Measurements from ENCODE around the gene RAB11FIP4.
A peak's percentile ranks its signal among the peaks of the same experiment; 100 is the strongest.

RAB11FIP4 gene

GRCh38 chr17:31552568-31552967 is 161.1 kb downstream of the RAB11FIP4 start:
- Histone ChIP-seq H3K36me3 (no peaks in the 10 kb centered on the region), H3K4me1 (ENCODE audit: control insufficient read depth in 1 of 2, insufficient read depth in 1 of 2, low read depth in 1 of 2, low read length in 1 of 2) (peaks cover 21% of the 10 kb centered on the region in 2 experiments), H3K9me3 (no peaks in the 10 kb centered on the region), H3K27me3 (no peaks in the 10 kb centered on the region), H3K4me3 (ENCODE audit: low read depth in 1 of 2, low read length in 1 of 2) (no peak overlapping the region), H3K27ac (no peak overlapping the region)
- no peak for TF ChIP-seq CTCF (IDR thresholded peaks at IDR 0.05)

- Histone ChIP-seq H3K27me3 (no peaks in the 10 kb centered on the region), H3K4me3 (ENCODE audit: low read depth in 1 of 2, low read length in 1 of 2) (no peak overlapping the region), H3K27ac (no peak overlapping the region), H3K9me3 (no peaks in the 10 kb centered on the region), H3K4me1 (ENCODE audit: control insufficient read depth in 1 of 2, insufficient read depth in 1 of 2, low read depth in 1 of 2, low read length in 1 of 2) (peaks cover 21 to 24% of the 10 kb centered on the region in 2 experiments), H3K36me3 (no peaks in the 10 kb centered on the region)
- no peak for TF ChIP-seq CTCF (IDR thresholded peaks at IDR 0.05)
These were observed 162.0 kb downstream of the RAB11FIP4 start for GRCh38 chr17:31553506-31553905.

GRCh38 chr17:31554930-31555329 is 163.5 kb downstream of the RAB11FIP4 start:
- Histone ChIP-seq H3K4me1 (ENCODE audit: control insufficient read depth in 1 of 2, insufficient read depth in 1 of 2, low read depth in 1 of 2, low read length in 1 of 2) (peaks cover 20 to 22% of the 10 kb centered on the region in 2 experiments), H3K4me3 (ENCODE audit: low read depth in 1 of 2, low read length in 1 of 2) (no peak overlapping the region), H3K27me3 (no peaks in the 10 kb centered on the region), H3K36me3 (no peaks in the 10 kb centered on the region), H3K27ac (no peak overlapping the region), H3K9me3 (no peaks in the 10 kb centered on the region)
- no peak for TF ChIP-seq CTCF (IDR thresholded peaks at IDR 0.05)

- no peaks in the 10 kb centered on the region for H3K36me3 ChIP-seq
- no peaks in the 10 kb centered on the region for H3K27me3 ChIP-seq
- no peak for TF ChIP-seq CTCF (IDR thresholded peaks at IDR 0.05)
- peaks cover 32% of the 10 kb centered on the region in 2 experiments for H3K4me1 ChIP-seq (ENCODE audit: control insufficient read depth in 1 of 2, insufficient read depth in 1 of 2, low read depth in 1 of 2, low read length in 1 of 2)
- no peak overlapping the region for H3K27ac ChIP-seq
- H3K4me3 ChIP-seq (ENCODE audit: low read depth in 1 of 2, low read length in 1 of 2), result no peak overlapping the region
- H3K9me3 ChIP-seq, result no peaks in the 10 kb centered on the region
These were observed 165.6 kb downstream of the RAB11FIP4 start for GRCh38 chr17:31556969-31557645.

GRCh38 chr17:31558748-31559583 is 167.5 kb downstream of the RAB11FIP4 start:
- H3K27ac ChIP-seq, result peak overlapping the region; percentile 82
- peak overlapping the region; percentile 72 to 81 for H3K4me3 ChIP-seq (ENCODE audit: low read depth in 1 of 2, low read length in 1 of 2)
- H3K36me3 ChIP-seq, result no peaks in the 10 kb centered on the region
- H3K9me3 ChIP-seq, result no peaks in the 10 kb centered on the region
- H3K4me1 ChIP-seq (ENCODE audit: control insufficient read depth in 1 of 2, insufficient read depth in 1 of 2, low read depth in 1 of 2, low read length in 1 of 2), result peaks cover 39 to 46% of the 10 kb centered on the region in 2 experiments
- peak; percentile 83 for TF ChIP-seq CTCF (IDR thresholded peaks at IDR 0.05)
- no peaks in the 10 kb centered on the region for H3K27me3 ChIP-seq

Measured in neutrophil (primary cell).